Activated gamma-delta T cell (primary cell): ENCODE results near the gene ZNF683.
"Not testable (repeated sequence)": the region's sequence is repeated elsewhere in the genome, so short reads cannot be mapped to it uniquely, and the experiment has no call there.

Experiments
- DNase-seq: peaks from one replicate; lab custom pipeline; 2025; lab: John Stamatoyannopoulos, UW
- total RNA-seq, 2 donors: gene quantifications; one replicate each; lab custom pipeline; 2026; lab: John Stamatoyannopoulos, UW

Gene ZNF683
- 52.2 to 69.5 reads per million in 2 donors for total RNA-seq

- DNase-seq = not testable (repeated sequence)
Measured at GRCh38 chr1:26372611-26373010, at the start of gene ZNF683. Gene ZNF683, minus strand, starts transcription at chr1:26372750. Its CDS starts 4,179 bp downstream, at chr1:26368571.

DNA sequence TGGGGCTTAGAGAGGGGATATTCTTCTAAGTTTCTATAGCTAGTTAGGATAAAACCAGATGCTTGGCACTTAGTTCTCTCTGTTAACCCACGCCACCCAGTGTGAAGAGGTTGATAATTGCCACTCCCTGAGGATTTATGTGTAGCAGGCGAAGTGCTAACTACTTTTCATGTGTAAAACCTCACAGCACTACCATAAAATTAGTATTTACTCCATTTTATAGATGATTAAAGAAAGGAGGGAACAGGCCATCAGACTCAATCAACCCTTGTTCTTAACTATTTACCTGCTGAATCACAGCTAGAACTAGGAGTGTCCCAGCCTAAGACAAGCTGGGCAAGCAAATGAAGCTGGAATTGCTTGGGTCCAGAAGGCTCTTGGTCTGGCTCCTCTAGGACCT is 46.9 kb upstream of the ZNF683 start:
- DNase-seq = no peak

DNA sequence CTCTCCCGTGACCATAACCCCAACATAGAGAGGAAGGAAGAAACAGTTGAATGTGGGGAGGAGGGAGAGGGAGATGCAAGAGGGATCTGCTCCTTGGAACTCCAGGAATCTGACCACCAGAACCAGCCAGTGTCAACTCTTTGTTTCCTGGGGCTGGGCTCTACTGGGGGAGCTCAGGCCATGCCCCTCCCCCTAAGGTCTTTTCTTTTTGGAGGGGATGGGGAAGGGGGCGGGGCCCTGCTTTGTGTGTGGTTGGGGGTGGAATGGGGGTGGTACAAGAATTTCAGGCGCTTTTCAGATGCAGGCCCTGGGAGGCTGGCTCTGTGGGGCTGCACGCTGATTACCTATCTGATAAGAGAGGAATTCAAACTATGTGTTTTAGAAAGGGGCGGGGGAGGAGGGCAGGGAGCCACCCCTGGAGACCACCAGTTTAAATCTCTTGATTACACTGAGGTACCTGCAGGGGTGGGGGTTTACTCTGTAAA is 46.4 kb upstream of the ZNF683 start:
- DNase-seq = no peak

- peak; percentile 19 for DNase-seq
Measured at GRCh38 chr1:26417111-26417759, 44.7 kb upstream of the ZNF683 start.

- no peak for DNase-seq
Measured at GRCh38 chr1:26413031-26413430, 40.5 kb upstream of the ZNF683 start.

GRCh38 chr1:26412180-26412840 is 39.8 kb upstream of the ZNF683 start:
- no peak for DNase-seq

GRCh38 chr1:26411624-26412074 is 39.1 kb upstream of the ZNF683 start:
- DNase-seq = no peak

DNA sequence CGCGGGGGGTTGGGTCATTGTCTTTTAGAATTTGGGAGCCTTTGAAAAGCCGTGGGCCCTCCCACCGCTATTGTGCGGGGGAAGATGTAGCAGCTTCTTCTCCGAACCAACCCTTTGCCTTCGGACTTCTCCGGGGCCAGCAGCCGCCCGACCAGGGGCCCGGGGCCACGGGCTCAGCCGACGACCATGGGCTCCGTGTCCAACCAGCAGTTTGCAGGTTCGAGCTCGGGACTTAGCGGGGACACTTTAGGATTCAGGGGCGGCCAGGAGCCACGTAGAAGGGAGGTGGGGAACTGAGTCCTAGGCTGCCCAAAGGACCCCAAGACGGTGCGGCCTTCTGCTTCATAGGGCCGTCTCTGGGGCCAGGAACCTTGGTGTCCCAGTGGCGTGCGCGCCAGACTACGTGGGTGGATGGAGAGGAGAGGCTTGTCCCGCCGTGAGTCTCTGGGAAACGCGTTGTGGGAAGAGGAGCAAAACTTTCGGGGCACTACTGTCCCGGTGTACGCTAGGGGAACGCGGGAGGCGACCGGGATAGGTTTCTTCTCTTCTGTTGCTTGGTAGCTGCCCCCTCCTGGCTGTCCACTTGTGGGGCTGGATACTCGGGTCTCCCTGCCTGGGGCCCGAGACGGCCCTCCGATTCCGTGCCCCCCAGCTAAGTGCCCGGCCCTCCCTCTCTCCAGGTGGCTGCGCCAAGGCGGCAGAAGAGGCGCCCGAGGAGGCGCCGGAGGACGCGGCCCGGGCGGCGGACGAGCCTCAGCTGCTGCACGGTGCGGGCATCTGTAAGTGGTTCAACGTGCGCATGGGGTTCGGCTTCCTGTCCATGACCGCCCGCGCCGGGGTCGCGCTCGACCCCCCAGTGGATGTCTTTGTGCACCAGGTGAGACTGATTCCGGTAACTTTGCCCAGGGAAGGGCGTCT is 38.4 kb upstream of the ZNF683 start, which contains the start of gene LIN28A:
LIN28A (plus strand) TSS at position 112 of the 918 bp plus-strand sequence; CDS start at position 187, 75 bp downstream.
- no peak for DNase-seq

- DNase-seq = no peak
Measured at GRCh38 chr1:26409191-26409807, 36.7 kb upstream of the ZNF683 start.

DNA sequence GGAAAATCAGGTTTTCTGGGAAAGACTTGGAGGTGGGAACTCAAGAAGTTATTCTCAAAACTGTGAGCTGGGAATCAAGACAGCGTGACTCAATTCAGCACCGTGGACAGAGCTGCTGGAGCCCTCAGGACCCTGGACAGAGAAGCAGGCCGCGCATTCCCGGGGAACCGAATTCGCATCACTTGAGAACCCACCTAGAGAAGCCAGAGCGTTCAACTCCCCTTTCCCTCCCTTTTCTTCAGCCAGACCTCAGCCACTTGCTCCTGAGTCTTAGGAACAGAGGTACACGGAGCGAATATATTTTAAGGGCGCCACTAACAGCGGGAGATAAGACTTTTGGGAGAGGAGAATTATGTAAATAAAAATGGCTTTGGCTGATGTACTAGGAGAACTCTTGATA is 36.1 kb upstream of the ZNF683 start:
- DNase-seq = no peak

DNA sequence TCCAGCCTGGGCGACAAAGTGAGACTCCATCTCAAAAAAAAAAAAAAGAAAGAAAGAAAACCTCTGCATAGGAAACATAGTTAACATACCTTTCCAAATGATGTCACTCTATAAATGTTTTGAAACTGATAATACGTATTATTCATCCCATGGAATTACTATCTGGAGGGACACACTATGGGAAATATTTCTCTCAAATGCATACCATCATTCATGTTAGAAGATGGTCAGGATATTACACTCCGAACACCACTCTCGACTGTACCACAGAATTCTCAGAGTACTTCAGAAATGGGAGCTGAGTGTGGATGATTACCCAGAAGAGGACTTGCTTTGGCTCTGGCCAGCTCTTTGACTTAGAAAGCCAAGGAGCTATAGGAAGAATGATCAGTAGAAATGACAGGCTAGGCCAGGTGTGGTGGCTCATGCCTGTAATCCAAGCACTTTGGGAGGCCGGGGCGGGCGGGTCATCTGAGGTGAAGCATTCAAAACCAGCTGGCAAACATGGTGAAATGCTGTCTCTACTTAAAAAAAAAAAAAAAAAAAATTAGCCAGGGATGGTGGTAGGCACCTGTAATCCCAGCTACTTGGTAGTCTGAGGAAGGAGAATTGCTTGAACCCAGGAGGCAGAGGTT is 32.8 kb upstream of the ZNF683 start:
- no peak for DNase-seq

- no peak for DNase-seq
Measured at GRCh38 chr1:26404641-26405040, 32.1 kb upstream of the ZNF683 start.

- no peak for DNase-seq
Measured at GRCh38 chr1:26403656-26404055, 31.1 kb upstream of the ZNF683 start.

- no peak for DNase-seq
Measured at GRCh38 chr1:26401891-26402290, 29.3 kb upstream of the ZNF683 start.

DNA sequence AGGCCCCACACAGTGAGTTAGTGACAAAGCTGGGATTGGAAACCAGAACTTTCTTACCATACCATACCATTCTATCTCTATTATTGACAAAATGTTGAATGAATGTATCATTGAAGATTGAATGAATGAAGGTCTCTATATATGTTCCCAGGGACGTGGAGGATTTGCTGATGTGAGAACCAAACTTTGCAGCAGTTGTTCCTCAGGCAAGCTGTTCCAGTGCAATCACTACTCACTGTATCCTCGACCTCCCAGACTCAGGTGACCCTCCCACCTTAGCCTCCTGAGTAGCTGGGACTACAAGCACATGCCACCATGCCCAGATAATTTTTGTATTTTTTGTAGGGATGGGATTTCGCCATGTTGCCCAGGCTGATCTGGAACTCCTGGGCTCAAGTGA is 26.5 kb upstream of the ZNF683 start:
- DNase-seq = no peak

DNA sequence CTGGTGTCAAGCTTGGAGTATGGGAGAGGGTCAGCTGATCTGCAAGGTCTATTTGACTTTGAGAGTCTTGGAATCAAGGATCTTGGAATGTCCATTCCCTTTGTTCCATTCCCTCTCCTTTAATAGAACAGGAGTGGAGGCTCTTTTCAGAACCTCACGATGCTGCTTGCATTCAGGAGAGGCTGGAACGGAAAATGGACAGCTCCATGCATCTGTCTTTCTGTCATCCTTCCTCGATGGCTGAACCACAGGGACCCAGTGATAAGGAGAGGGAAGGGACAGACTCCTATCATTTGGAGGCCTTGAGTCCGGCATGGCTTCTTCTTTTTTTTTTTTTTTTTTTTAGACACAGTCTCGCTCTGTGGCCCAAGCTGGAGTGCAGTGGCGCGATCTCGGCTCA is 23.2 kb upstream of the ZNF683 start:
- DNase-seq = no peak

GRCh38 chr1:26391450-26391849 is 18.9 kb upstream of the ZNF683 start:
- no peak for DNase-seq

DNA sequence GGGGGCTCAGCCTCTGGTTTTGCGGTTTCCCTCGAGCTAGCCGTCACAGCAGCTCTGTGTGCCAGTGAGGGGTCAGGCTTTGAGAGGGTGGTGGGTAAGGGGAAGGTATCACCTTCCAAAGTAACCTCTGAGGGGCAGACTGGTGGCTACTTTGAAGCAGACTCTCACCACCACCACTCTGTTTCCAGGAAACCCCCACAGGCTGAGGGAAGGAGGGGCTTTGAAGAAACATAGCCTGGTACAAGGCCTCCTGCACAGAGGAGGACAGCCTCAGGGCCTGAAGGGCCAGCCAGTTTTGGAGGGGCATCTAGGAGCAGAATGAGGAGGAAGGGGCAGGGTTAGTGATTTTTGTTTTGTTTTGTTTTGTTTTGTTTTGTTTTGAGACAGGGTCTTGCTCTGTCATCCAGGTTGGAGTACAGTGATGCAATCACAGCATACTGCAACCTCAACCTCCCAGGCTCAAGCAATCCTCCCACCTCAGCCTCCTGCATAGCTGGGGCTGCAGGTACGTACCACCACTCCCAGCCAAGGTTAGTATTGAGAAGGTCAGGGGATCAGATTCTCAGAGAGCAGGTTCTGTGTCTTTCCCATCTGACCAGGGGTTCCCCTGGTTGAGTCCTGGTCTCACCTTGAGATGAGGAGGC is 17.2 kb upstream of the ZNF683 start:
- DNase-seq = no peak

GRCh38 chr1:26388791-26389445 is 16.4 kb upstream of the ZNF683 start:
- DNase-seq = no peak

DNA sequence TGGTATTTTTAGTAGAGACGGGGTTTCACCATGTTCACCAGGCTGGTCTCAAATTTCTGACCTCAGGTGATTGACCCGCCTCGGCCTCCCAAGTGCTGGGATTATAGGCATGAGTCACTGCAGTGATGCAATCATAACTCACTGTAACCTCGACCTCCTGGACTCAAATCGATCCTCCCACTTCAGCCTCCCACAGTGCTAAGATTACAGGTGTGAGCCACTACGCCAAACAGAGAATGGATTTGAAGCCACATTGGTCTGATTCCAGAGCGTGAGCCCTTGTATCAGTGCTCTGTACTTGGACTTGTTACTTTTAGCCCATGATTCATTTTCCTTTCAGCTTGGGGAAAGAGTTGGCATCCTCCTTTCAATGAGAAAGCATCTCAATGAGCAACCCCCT is 14.9 kb upstream of the ZNF683 start:
- DNase-seq = no peak
